ENCODE data around the gene CHEK1. TPM values are rescaled to one million over a fixed set of nuclear protein-coding genes. Genes with fewer than 3 reads are reported as not detected.

CHEK1 gene
- total and polyA plus RNA-seq, 2 of the 8 experiments (the other 6 are each of a cell fraction or from before 2014, with no cell fraction given), result 37.7 to 133 TPM

- Histone ChIP-seq H3K27me3 (replicated peaks in 1 of 4; ENCODE audit: control insufficient read depth in 3 of 4, extremely low read depth in 1 of 4, insufficient read depth in 3 of 4, low read length in 3 of 4) (no peaks in the 10 kb centered on the region), H2BK12ac (ENCODE audit: low read depth, low read length) (no peak overlapping the region), H2BK20ac (ENCODE audit: low read length) (no peak overlapping the region), H3K18ac (ENCODE audit: extremely low read depth, low read length) (no peak overlapping the region), H3K4ac (replicated peaks; ENCODE audit: insufficient read length, low read depth, low read length) (no peak overlapping the region), H2AK5ac (ENCODE audit: low read depth, low read length) (no peak overlapping the region), H3K4me3 (ENCODE audit: extremely low read depth in 1 of 4, insufficient read depth in 2 of 4, low read depth in 3 of 4, low read length in 4 of 4) (no peak overlapping the region), H3K4me2 (ENCODE audit: insufficient read depth in 1 of 2, low read depth in 2 of 2, low read length in 2 of 2) (no peak overlapping the region), H3K56ac (replicated peaks; ENCODE audit: insufficient read length, low read depth, low read length) (no peak overlapping the region), H2AFZ (ENCODE audit: low read length) (no peak overlapping the region), H3K79me2 (ENCODE audit: control insufficient read depth in 1 of 2, insufficient read depth in 2 of 2, low read length in 2 of 2) (no peaks in the 10 kb centered on the region), H4K20me1 (replicated peaks in 1 of 2; ENCODE audit: control insufficient read depth in 1 of 2, insufficient read depth in 2 of 2, low read length in 2 of 2) (no peaks in the 10 kb centered on the region), H3K79me1 (ENCODE audit: low read depth, low read length) (no peaks in the 10 kb centered on the region), H3K23me2 (ENCODE audit: low read depth, low read length) (no peaks in the 10 kb centered on the region), H3K14ac (ENCODE audit: insufficient read length) (no peak overlapping the region), H4K8ac (ENCODE audit: extremely low read depth, insufficient read depth, low read length) (no peak overlapping the region), H3K23ac (ENCODE audit: insufficient read length) (no peak overlapping the region), H2BK15ac (ENCODE audit: low read length) (no peak overlapping the region), H3K27ac (ENCODE audit: low read depth, low read length) (no peak overlapping the region), H3K36me3 (ENCODE audit: control insufficient read depth in 2 of 4, insufficient read depth in 4 of 4, low read length in 3 of 4) (no peaks in the 10 kb centered on the region), H2BK5ac (ENCODE audit: low read depth, low read length) (no peak overlapping the region), H4K5ac (ENCODE audit: insufficient read length, low read depth, low read length) (no peak overlapping the region), H3K9ac (replicated peaks in 1 of 4; ENCODE audit: extremely low read depth in 1 of 4, low read depth in 3 of 4, low read length in 3 of 4) (no peak overlapping the region), H3K4me1 (replicated peaks in 1 of 4; ENCODE audit: control insufficient read depth in 3 of 4, insufficient read depth in 4 of 4, low read length in 3 of 4) (peaks cover 0 to 4% (median 0%) of the 10 kb centered on the region in 4 experiments; a peak in 4 of 7 replicates), H2BK120ac (replicated peaks; ENCODE audit: low read depth, low read length) (no peak overlapping the region), H4K91ac (replicated peaks; ENCODE audit: insufficient read length, low read length) (no peak overlapping the region), H3K9me3 (ENCODE audit: insufficient read depth in 2 of 2, low read depth in 1 of 2, low read length in 1 of 2) (no peaks in the 10 kb centered on the region)
- FAIRE-seq, result no peak
- no peak for DNase-seq (ENCODE audit: low read depth in 1 of 2, low spot score in 2 of 2)
- ChIA-PET CTCF (ENCODE audit: partially characterized antibody) (interaction anchor here (1.9 to 2.2 kb wide), 2 partner anchors 11 to 355 kb away, joined by 4 to 7 read pairs; no protein-coding TSS in a partner anchor), POLR2A (ENCODE audit: partially characterized antibody) (no interaction called here)
- WGBS, 2 experiments (ENCODE audit: extremely low coverage in 1 of 2, insufficient coverage in 1 of 2, insufficient read length in 1 of 2, insufficient replicate concordance in 2 of 2, low coverage in 1 of 2, low lambda C conversion rate in 2 of 2, missing lambda C conversion rate in 1 of 2), result 84% methylated on average over 6 of the region's 6 CpGs; no CpG with 5 or more reads in 1 of the 2 experiments
- TF ChIP-seq EZH2 (IDR thresholded peaks at IDR 0.05; ENCODE audit: low read depth, low read length, severe bottlenecking) (no peak), SP2 (IDR thresholded peaks at IDR 0.05; ENCODE audit: low read length) (no peak), ATF2 (IDR thresholded peaks at IDR 0.05; ENCODE audit: low read length) (no peak), NRF1 (IDR thresholded peaks at IDR 0.05; ENCODE audit: low read depth, low read length) (no peak), BCL11A (IDR thresholded peaks at IDR 0.05; ENCODE audit: low read depth in 2 of 2, low read length in 2 of 2) (no peak), YY1 (IDR thresholded peaks at IDR 0.05; ENCODE audit: low read depth, low read length) (no peak), POU5F1 (IDR thresholded peaks at IDR 0.05; ENCODE audit: low read depth, low read length) (no peak), ATF3 (IDR thresholded peaks at IDR 0.05; ENCODE audit: insufficient read depth, low read depth, low read length) (no peak), CBX8 (IDR thresholded peaks at IDR 0.05; ENCODE audit: borderline replicate concordance, low read depth, low read length) (no peak), BACH1 (IDR thresholded peaks at IDR 0.05; ENCODE audit: low read length) (no peak), E2F6 (IDR thresholded peaks at IDR 0.05) (no peak)
These were observed 76.2 kb downstream of the CHEK1 start for GRCh38 chr11:125701018-125701610.
